SK-N-SH (cell line): ENCODE measurements around the gene SEC14L5. TPM values are rescaled to one million over a fixed set of nuclear protein-coding genes. Genes with fewer than 3 reads are reported as not detected.

Experiments used
- CTCF ChIA-PET: fragments of 300-600, 350-600 bp; formaldehyde crosslinking; extraction: SDS; loops from one replicate; lab custom pipeline; 2021; lab: Yijun Ruan, JAX
- POLR2A ChIA-PET: fragments of 350-600 bp; sonication (Branson Sonifier 250); formaldehyde crosslinking; extraction: SDS; loops from one replicate; lab custom pipeline; 2020; ENCODE audit warnings: antibody characterized with exemption, inconsistent platforms; lab: Yijun Ruan, JAX
- DNase-seq: peaks from one replicate; pipeline ENCODE4 v3.0.0; 2012
- H2AFZ ChIP-seq: fragments of 200-600 bp; sonication (generic); 2 replicates; pipeline ENCODE4 v1.8.1; 2016; ENCODE audit warnings: antibody characterized with exemption, mild to moderate bottlenecking, low read depth
- H3F3A ChIP-seq: fragments of 200-600 bp; sonication (generic); replicated peaks from 2 replicates; pipeline ENCODE3; 2016; ENCODE audit warnings: antibody characterized with exemption, mild to moderate bottlenecking; ENCODE audit not compliant: insufficient read depth
- H3K27ac ChIP-seq, 2 experiments: fragments of 200-500 bp in 1 of 2; fragments of 200-600 bp in 1 of 2; sonication (Bioruptor generic) in 1 of 2; sonication (generic), shearing (Covaris generic) in 1 of 2; 2 replicates each; pipeline versions ENCODE4 v1.5.1 to v1.6.1; 2014 to 2016; ENCODE audit warnings: low read depth in 2 of 2, inconsistent platforms in 1 of 2, low read length in 1 of 2, mild to moderate bottlenecking in 1 of 2, mixed read lengths in 1 of 2
- H3K27me3 ChIP-seq: fragments of 200-600 bp; sonication (generic), shearing (Covaris generic); 2 replicates; pipeline ENCODE4 v1.6.1; 2016; ENCODE audit warnings: mixed run types; ENCODE audit not compliant: insufficient read depth
- H3K36me3 ChIP-seq, 2 experiments: fragments of 200-500 bp in 1 of 2; fragments of 200-600 bp in 1 of 2; sonication (Bioruptor generic) in 1 of 2; sonication (generic) in 1 of 2; replicated peaks in 1 of 2; 2 replicates each; pipeline versions ENCODE3 to v1.5.1; 2014 to 2016; ENCODE audit warnings: low read length in 1 of 2, mild to moderate bottlenecking in 1 of 2; ENCODE audit not compliant: insufficient read depth in 2 of 2, control insufficient read depth in 1 of 2
- H3K4me1 ChIP-seq, 2 experiments: fragments of 200-500 bp in 1 of 2; fragments of 200-600 bp in 1 of 2; sonication (Bioruptor generic) in 1 of 2; sonication (generic), shearing (Covaris generic) in 1 of 2; 2 replicates each; pipeline versions ENCODE4 v1.5.1 to v1.6.1; 2014 to 2016; ENCODE audit warnings: low read depth in 1 of 2, low read length in 1 of 2, mixed run types in 1 of 2; ENCODE audit not compliant: insufficient read depth in 2 of 2, control insufficient read depth in 1 of 2
- H3K4me2 ChIP-seq: fragments of 200-600 bp; sonication (generic), shearing (Covaris generic); 2 replicates; pipeline ENCODE4 v1.6.1; 2017; ENCODE audit warnings: mixed run types
- H3K4me3 ChIP-seq, 2 experiments: fragments of 200-500 bp in 1 of 2; fragments of 200-600 bp in 1 of 2; sonication (Bioruptor generic) in 1 of 2; sonication (generic), shearing (Covaris generic) in 1 of 2; 2 replicates each; pipeline versions ENCODE4 v1.5.1 to v1.8.1; 2014 to 2016; ENCODE audit warnings: low read depth in 2 of 2, inconsistent platforms in 1 of 2, low read length in 1 of 2, mild to moderate bottlenecking in 1 of 2, mixed read lengths in 1 of 2, moderate library complexity in 1 of 2
- H3K79me2 ChIP-seq: fragments of 200-600 bp; sonication (generic); 2 replicates; pipeline ENCODE4 v1.8.1; 2017; ENCODE audit warnings: mild to moderate bottlenecking; ENCODE audit not compliant: insufficient read depth
- H3K9ac ChIP-seq: fragments of 200-600 bp; sonication (generic); 2 replicates; pipeline ENCODE4 v1.6.1; 2017; ENCODE audit warnings: mixed run types
- H3K9me2 ChIP-seq: fragments of 200-600 bp; sonication (generic); 2 replicates; pipeline ENCODE4 v1.6.1; 2017; ENCODE audit warnings: mixed run types
- H3K9me3 ChIP-seq: fragments of 200-600 bp; sonication (generic); 2 replicates; pipeline ENCODE4 v1.6.1; 2017; ENCODE audit warnings: mixed run types, mild to moderate bottlenecking, moderate library complexity
- H4K20me1 ChIP-seq: fragments of 200-600 bp; sonication (generic); 2 replicates; pipeline ENCODE4 v1.6.1; 2017; ENCODE audit warnings: mild to moderate bottlenecking, mixed run types; ENCODE audit not compliant: insufficient read depth
- CTCF ChIP-seq: fragments of 200-600 bp; sonication (generic); IDR thresholded peaks from 2 replicates; pipeline ENCODE4 v1.6.1; 2017; ENCODE audit warnings: antibody characterized with exemption, mild to moderate bottlenecking, moderate library complexity
- EZH2phosphoT487 ChIP-seq: fragments of 200-600 bp; sonication (generic); IDR thresholded peaks from 2 replicates; pipeline ENCODE4 v1.6.1; 2017; ENCODE audit warnings: low read depth, mixed run types, mild to moderate bottlenecking, antibody characterized with exemption, moderate library complexity, borderline replicate concordance
- FOSL2 ChIP-seq: IDR thresholded peaks from 2 replicates; pipeline ENCODE4 v1.4.0; 2012; ENCODE audit warnings: low read depth, mild to moderate bottlenecking, moderate library complexity, borderline replicate concordance
- FOXM1 ChIP-seq: IDR thresholded peaks from 2 replicates; pipeline ENCODE4 v1.4.0; 2012; ENCODE audit warnings: low read depth, mild to moderate bottlenecking
- JUND ChIP-seq: IDR thresholded peaks from 2 replicates; pipeline ENCODE4 v1.4.0; 2012
- MAX ChIP-seq: IDR thresholded peaks from 2 replicates; pipeline ENCODE4 v1.4.0; 2012; ENCODE audit warnings: low read depth
- MEF2A ChIP-seq: IDR thresholded peaks from 2 replicates; pipeline ENCODE4 v1.4.0; 2012; ENCODE audit warnings: low read depth, borderline replicate concordance
- MXI1 ChIP-seq: IDR thresholded peaks from 2 replicates; pipeline ENCODE4 v1.6.1; 2012; ENCODE audit warnings: mild to moderate bottlenecking, low read depth, low read length, improper control_type of control experiment
- NFIC ChIP-seq: IDR thresholded peaks from 2 replicates; pipeline ENCODE4 v1.4.0; 2012; ENCODE audit warnings: borderline replicate concordance
- NRF1 ChIP-seq: IDR thresholded peaks from 2 replicates; pipeline ENCODE4 v1.6.1; 2012; ENCODE audit warnings: low read depth, mild to moderate bottlenecking, low read length
- POLR2AphosphoS5 ChIP-seq: IDR thresholded peaks from 2 replicates; pipeline ENCODE4 v1.6.1; 2012; ENCODE audit warnings: low read depth, low read length
- RAD21 ChIP-seq: IDR thresholded peaks from 2 replicates; pipeline ENCODE4 v1.6.1; 2012; ENCODE audit warnings: mild to moderate bottlenecking, low read length
- RCOR1 ChIP-seq: fragments of 150-350 bp; IDR thresholded peaks from 2 replicates; pipeline ENCODE4 v1.6.1; 2017; ENCODE audit warnings: antibody characterized with exemption, low read length
- RFX5 ChIP-seq: IDR thresholded peaks from 2 replicates; pipeline ENCODE4 v1.6.1; 2012; ENCODE audit warnings: mild to moderate bottlenecking, improper control_type of control experiment, low read length
- RXRA ChIP-seq: IDR thresholded peaks from 2 replicates; pipeline ENCODE4 v1.4.0; 2012; ENCODE audit warnings: low read depth, mild to moderate bottlenecking, borderline replicate concordance
- SIN3A ChIP-seq: IDR thresholded peaks from 2 replicates; pipeline ENCODE4 v1.6.1; 2012; ENCODE audit warnings: low read depth, mild to moderate bottlenecking, low read length, moderate library complexity, borderline replicate concordance
- USF1 ChIP-seq: IDR thresholded peaks from 2 replicates; pipeline ENCODE4 v1.4.0; 2012; ENCODE audit warnings: low read depth, borderline replicate concordance
- YY1 ChIP-seq: IDR thresholded peaks from 2 replicates; pipeline ENCODE4 v1.4.0; 2012; ENCODE audit warnings: low read depth, mild to moderate bottlenecking
- WGBS: methylation state at CpG from one replicate; pipeline ENCODE4 v1.1.6; 2017; ENCODE audit warnings: low lambda C conversion rate; 5-methylcytosine and 5-hydroxymethylcytosine counted together
- polyA plus RNA-seq, 3 experiments: library from polyadenylated mRNA; depleted of rRNA; stranded (reverse); fragments of >200 nt; gene quantifications; 2 replicates each; pipeline ENCODE4 v1.2.3, GENCODE V29; 2012
- TF ChIP-seq, protein P1 (sequence below): IDR thresholded peaks from 2 replicates; pipeline ENCODE4 v1.6.1; 2012; ENCODE audit warnings: mild to moderate bottlenecking, low read depth, low read length, moderate library complexity
- TF ChIP-seq, protein P2 (sequence below): fragments of 150-350 bp; IDR thresholded peaks from 2 replicates; pipeline ENCODE4 v1.6.1; 2016; ENCODE audit warnings: mild to moderate bottlenecking, low read depth, low read length

SEC14L5 gene
- polyA plus RNA-seq, 1 of the 3 experiments (the other 2 are of a cell fraction): 0.08 TPM

DNA sequence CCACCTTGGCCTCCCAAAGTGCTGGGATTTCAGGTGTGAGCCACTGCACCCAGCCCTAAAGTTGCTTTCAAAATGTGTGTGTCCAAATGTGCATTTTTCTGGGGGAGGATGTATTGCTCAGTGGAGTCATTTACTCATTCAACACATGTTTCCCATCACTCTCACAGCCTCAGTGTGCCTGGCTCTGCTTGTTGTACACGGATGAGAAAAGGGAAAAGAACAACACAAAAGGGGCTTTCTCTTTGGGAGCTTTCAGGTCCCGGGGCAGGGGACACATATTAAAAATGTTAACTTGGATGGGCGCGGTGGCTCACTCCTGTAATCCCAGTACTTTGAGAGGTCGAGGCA is 19.5 kb upstream of the SEC14L5 start:
- Histone ChIP-seq H3K9me3 (no peaks in the 10 kb centered on the region), H3K4me1 (peaks cover 11 to 14% of the 10 kb centered on the region in 2 experiments; a peak in 3 of 4 replicates), H3K27ac (no peak overlapping the region), H2AFZ (no peak overlapping the region), H3K4me2 (no peak overlapping the region), H3K27me3 (no peaks in the 10 kb centered on the region), H3F3A (peaks cover 13% of the 10 kb centered on the region), H3K36me3 (no peaks in the 10 kb centered on the region), H3K9ac (no peak overlapping the region), H4K20me1 (no peaks in the 10 kb centered on the region)
- ChIA-PET POLR2A (no interaction called here), CTCF (interaction anchor here (5.0 kb wide), 1 partner anchor 17 kb away, joined by 23 read pairs; no protein-coding TSS in a partner anchor)
- DNase-seq: no peak
- WGBS: 70% methylated on average over 5 of the region's 5 CpGs
- TF ChIP-seq NRF1: no peak
- TF ChIP-seq RXRA: no peak
- no peak for TF ChIP-seq RCOR1
- no peak for TF ChIP-seq EZH2phosphoT487
- no peak for TF ChIP-seq MXI1
- TF ChIP-seq JUND: no peak
- no peak for TF ChIP-seq NFIC
- no peak for TF ChIP-seq MEF2A
- TF ChIP-seq YY1: no peak
- TF ChIP-seq SIN3A: no peak
- TF ChIP-seq, protein P1, sequence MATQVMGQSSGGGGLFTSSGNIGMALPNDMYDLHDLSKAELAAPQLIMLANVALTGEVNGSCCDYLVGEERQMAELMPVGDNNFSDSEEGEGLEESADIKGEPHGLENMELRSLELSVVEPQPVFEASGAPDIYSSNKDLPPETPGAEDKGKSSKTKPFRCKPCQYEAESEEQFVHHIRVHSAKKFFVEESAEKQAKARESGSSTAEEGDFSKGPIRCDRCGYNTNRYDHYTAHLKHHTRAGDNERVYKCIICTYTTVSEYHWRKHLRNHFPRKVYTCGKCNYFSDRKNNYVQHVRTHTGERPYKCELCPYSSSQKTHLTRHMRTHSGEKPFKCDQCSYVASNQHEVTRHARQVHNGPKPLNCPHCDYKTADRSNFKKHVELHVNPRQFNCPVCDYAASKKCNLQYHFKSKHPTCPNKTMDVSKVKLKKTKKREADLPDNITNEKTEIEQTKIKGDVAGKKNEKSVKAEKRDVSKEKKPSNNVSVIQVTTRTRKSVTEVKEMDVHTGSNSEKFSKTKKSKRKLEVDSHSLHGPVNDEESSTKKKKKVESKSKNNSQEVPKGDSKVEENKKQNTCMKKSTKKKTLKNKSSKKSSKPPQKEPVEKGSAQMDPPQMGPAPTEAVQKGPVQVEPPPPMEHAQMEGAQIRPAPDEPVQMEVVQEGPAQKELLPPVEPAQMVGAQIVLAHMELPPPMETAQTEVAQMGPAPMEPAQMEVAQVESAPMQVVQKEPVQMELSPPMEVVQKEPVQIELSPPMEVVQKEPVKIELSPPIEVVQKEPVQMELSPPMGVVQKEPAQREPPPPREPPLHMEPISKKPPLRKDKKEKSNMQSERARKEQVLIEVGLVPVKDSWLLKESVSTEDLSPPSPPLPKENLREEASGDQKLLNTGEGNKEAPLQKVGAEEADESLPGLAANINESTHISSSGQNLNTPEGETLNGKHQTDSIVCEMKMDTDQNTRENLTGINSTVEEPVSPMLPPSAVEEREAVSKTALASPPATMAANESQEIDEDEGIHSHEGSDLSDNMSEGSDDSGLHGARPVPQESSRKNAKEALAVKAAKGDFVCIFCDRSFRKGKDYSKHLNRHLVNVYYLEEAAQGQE: no peak
- TF ChIP-seq, protein P2, sequence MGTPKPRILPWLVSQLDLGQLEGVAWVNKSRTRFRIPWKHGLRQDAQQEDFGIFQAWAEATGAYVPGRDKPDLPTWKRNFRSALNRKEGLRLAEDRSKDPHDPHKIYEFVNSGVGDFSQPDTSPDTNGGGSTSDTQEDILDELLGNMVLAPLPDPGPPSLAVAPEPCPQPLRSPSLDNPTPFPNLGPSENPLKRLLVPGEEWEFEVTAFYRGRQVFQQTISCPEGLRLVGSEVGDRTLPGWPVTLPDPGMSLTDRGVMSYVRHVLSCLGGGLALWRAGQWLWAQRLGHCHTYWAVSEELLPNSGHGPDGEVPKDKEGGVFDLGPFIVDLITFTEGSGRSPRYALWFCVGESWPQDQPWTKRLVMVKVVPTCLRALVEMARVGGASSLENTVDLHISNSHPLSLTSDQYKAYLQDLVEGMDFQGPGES: no peak
- TF ChIP-seq FOSL2: no peak
- TF ChIP-seq FOXM1: no peak
- no peak for TF ChIP-seq POLR2AphosphoS5
- no peak for TF ChIP-seq MAX
- no peak for TF ChIP-seq CTCF
- TF ChIP-seq USF1: no peak
- TF ChIP-seq RAD21: no peak
- TF ChIP-seq RFX5: no peak
- TF ChIP-seq, all 33 proteins: peak for 0
- H3K9me2 ChIP-seq: no peaks in the 10 kb centered on the region
- no peaks in the 10 kb centered on the region for H3K79me2 ChIP-seq
- H3K4me3 ChIP-seq: no peak overlapping the region
